ENCODE measurements around the gene PLD4. TPM values are rescaled to one million over a fixed set of nuclear protein-coding genes. Genes with fewer than 3 reads are reported as not detected.

The PLD4 gene
- total and polyA plus RNA-seq, 9 of the 15 experiments (the other 6 are each of a cell fraction or from before 2014, with no cell fraction given), result 0.18 to 0.24 TPM; not detected in 7

GRCh38 chr14:104932676-104933631 lies 8.3 kb downstream of the PLD4 start (continued):
- TF ChIP-seq SRF (CRISPR knock-in tag; IDR thresholded peaks at IDR 0.05), result peak in 1 of 2 experiments; percentile 18; a peak in 1 of 4 replicates
- no peak for TF ChIP-seq ETV5 (CRISPR knock-in tag; IDR thresholded peaks at IDR 0.05; ENCODE audit: low read depth)
- 0 out of 2 replicates have a peak, but pooled peaks have one; percentile 30 for TF ChIP-seq TARDBP (IDR thresholded peaks at IDR 0.05)
- TF ChIP-seq KDM2B (CRISPR knock-in tag; IDR thresholded peaks at IDR 0.05), result no peak
- TF ChIP-seq GABPA (tag; conservative IDR thresholded peaks at IDR 0.05; ENCODE audit: low read depth), result peak; percentile 85
- no peak for TF ChIP-seq ILF3 (IDR thresholded peaks at IDR 0.05; ENCODE audit: borderline replicate concordance)
- peak; percentile 63 for TF ChIP-seq CXXC5 (CRISPR knock-in tag; IDR thresholded peaks at IDR 0.05)
- peak; percentile 92 for TF ChIP-seq GABPB1 (CRISPR knock-in tag; IDR thresholded peaks at IDR 0.05)
- no peak for TF ChIP-seq ZNF449 (CRISPR knock-in tag; IDR thresholded peaks at IDR 0.05)
- no peak for TF ChIP-seq ZNF589 (CRISPR knock-in tag; IDR thresholded peaks at IDR 0.05; ENCODE audit: low read depth)
- TF ChIP-seq GTF2A2 (tag; IDR thresholded peaks at IDR 0.05), result no peak
- TF ChIP-seq GTF3C2 (IDR thresholded peaks at IDR 0.05; ENCODE audit: borderline replicate concordance, extremely low read depth, insufficient read length), result no peak
- TF ChIP-seq SNRNP70 (optimal IDR thresholded peaks at IDR 0.05; ENCODE audit: low read depth, low read length), result no peak
- TF ChIP-seq E2F6 (IDR thresholded peaks at IDR 0.05; ENCODE audit: borderline replicate concordance in 1 of 2, extremely low read depth in 1 of 2, insufficient read depth in 1 of 2, insufficient read length in 1 of 2, low read depth in 1 of 2, low read length in 1 of 2, poor library complexity in 1 of 2, severe bottlenecking in 1 of 2), result peak in 1 of 2 experiments; percentile 55
- TF ChIP-seq TCF7 (IDR thresholded peaks at IDR 0.05; ENCODE audit: borderline replicate concordance), result no peak
- no peak for TF ChIP-seq ZNF551 (CRISPR knock-in tag; IDR thresholded peaks at IDR 0.05)
- no peak for TF ChIP-seq E2F4 (CRISPR knock-in tag; IDR thresholded peaks at IDR 0.05; ENCODE audit: low read depth)
- TF ChIP-seq NFIX (CRISPR knock-in tag; IDR thresholded peaks at IDR 0.05; ENCODE audit: low read depth), result no peak
